DMS79 treated with DMSO at 0.1 percent for 48 hours (cell line): ENCODE measurements around the gene PDLIM7.

Experiments
- DNase-seq: peaks from one replicate; lab custom pipeline; 2025; lab: John Stamatoyannopoulos, UW

Gene PDLIM7

GRCh38 chr5:177444106-177445051 is 53.0 kb downstream of the PDLIM7 start:
- DNase-seq = no peak

GRCh38 chr5:177443144-177443983 is 54.0 kb downstream of the PDLIM7 start:
- no peak for DNase-seq

GRCh38 chr5:177442066-177442826 is 55.2 kb downstream of the PDLIM7 start:
- no peak for DNase-seq

- DNase-seq = no peak
Observed at GRCh38 chr5:177440990-177441780, 56.2 kb downstream of the PDLIM7 start.

- DNase-seq = no peak
Observed at GRCh38 chr5:177440211-177440989, 57.0 kb downstream of the PDLIM7 start.

GRCh38 chr5:177439518-177440053 is 57.8 kb downstream of the PDLIM7 start:
- DNase-seq = no peak

GRCh38 chr5:177438468-177438867 is 58.9 kb downstream of the PDLIM7 start:
- no peak for DNase-seq

GRCh38 chr5:177437623-177438022 is 59.8 kb downstream of the PDLIM7 start:
- DNase-seq = no peak

GRCh38 chr5:177435847-177436536 is 61.4 kb downstream of the PDLIM7 start:
- no peak for DNase-seq

- no peak for DNase-seq
Observed at GRCh38 chr5:177434942-177435738, 62.3 kb downstream of the PDLIM7 start.

- no peak for DNase-seq
Observed at GRCh38 chr5:177434437-177434836, 63.0 kb downstream of the PDLIM7 start.

GRCh38 chr5:177433658-177434217 is 63.7 kb downstream of the PDLIM7 start:
- no peak for DNase-seq
